ENCODE results near the gene MPP3.

GRCh38 chr17:43810823-43811222, 22.1 kb downstream of the MPP3 start:
- TF ChIP-seq ELF4 (CRISPR knock-in tag; IDR thresholded peaks at IDR 0.05; ENCODE audit: low read depth) (no peak), CREM (CRISPR knock-in tag; IDR thresholded peaks at IDR 0.05) (no peak), NFYB (CRISPR knock-in tag; conservative IDR thresholded peaks at IDR 0.05; ENCODE audit: low read depth) (no peak), TEAD1 (CRISPR knock-in tag; IDR thresholded peaks at IDR 0.05) (no peak), CREB1 (CRISPR knock-in tag; IDR thresholded peaks at IDR 0.05) (no peak), MAX (CRISPR knock-in tag; IDR thresholded peaks at IDR 0.05) (no peak), ZBTB43 (CRISPR knock-in tag; IDR thresholded peaks at IDR 0.05) (no peak), CTCF (IDR thresholded peaks at IDR 0.05) (no peak), ZNF317 (CRISPR knock-in tag; IDR thresholded peaks at IDR 0.05; ENCODE audit: borderline replicate concordance, low read depth) (no peak), NR2C2 (CRISPR knock-in tag; IDR thresholded peaks at IDR 0.05) (no peak), E2F1 (CRISPR knock-in tag; IDR thresholded peaks at IDR 0.05) (no peak), SMAD3 (CRISPR knock-in tag; IDR thresholded peaks at IDR 0.05; ENCODE audit: borderline replicate concordance) (no peak), STAT6 (CRISPR knock-in tag; conservative IDR thresholded peaks at IDR 0.05; ENCODE audit: low read depth) (no peak), SMAD4 (CRISPR knock-in tag; IDR thresholded peaks at IDR 0.05) (no peak)
